Mesothelial cell of epicardium (in vitro differentiated cells): ENCODE data around the gene DBNDD1. TPM values are rescaled to one million over a fixed set of nuclear protein-coding genes. Genes with fewer than 3 reads are reported as not detected.
A peak's percentile ranks its signal among the peaks of the same experiment; 100 is the strongest.

Experiments used
- DNase-seq, 2 experiments: peaks; one replicate each; pipeline ENCODE4 v3.0.0; 2021; ENCODE audit warnings: low spot score in 2 of 2; ENCODE audit not compliant: unreplicated experiment in 2 of 2
- H3K27ac Mint-ChIP-seq: 2 replicates; pipeline ENCODE4 v1.8.0; 2021; ENCODE audit warnings: mixed read lengths
- H3K27me3 Mint-ChIP-seq: 2 replicates; pipeline ENCODE4 v1.8.0; 2021; ENCODE audit warnings: low read depth, mixed read lengths
- H3K36me3 Mint-ChIP-seq: 2 replicates; pipeline ENCODE4 v1.8.0; 2021; ENCODE audit warnings: mixed read lengths
- H3K4me1 Mint-ChIP-seq: 2 replicates; pipeline ENCODE4 v1.8.0; 2021; ENCODE audit warnings: mixed read lengths
- H3K4me3 Mint-ChIP-seq: 2 replicates; pipeline ENCODE4 v1.8.0; 2021; ENCODE audit warnings: mild to moderate bottlenecking, moderate library complexity, mixed read lengths
- H3K9me3 Mint-ChIP-seq: 2 replicates; pipeline ENCODE4 v1.8.0; 2021; ENCODE audit warnings: mixed read lengths
- CTCF ChIP-seq: fragments of 200-600 bp; sonication (generic); IDR thresholded peaks from one replicate; pipeline ENCODE4 v1.5.0; 2021; ENCODE audit warnings: antibody characterized with exemption; ENCODE audit not compliant: unreplicated experiment
- total RNA-seq: library from RNA; stranded (reverse); gene quantifications from 3 replicates; pipeline ENCODE4 v1.2.1, GENCODE V29; 2021

DBNDD1 gene
- total RNA-seq, 1 donor from 2014 or later: 10.2 TPM

DNA sequence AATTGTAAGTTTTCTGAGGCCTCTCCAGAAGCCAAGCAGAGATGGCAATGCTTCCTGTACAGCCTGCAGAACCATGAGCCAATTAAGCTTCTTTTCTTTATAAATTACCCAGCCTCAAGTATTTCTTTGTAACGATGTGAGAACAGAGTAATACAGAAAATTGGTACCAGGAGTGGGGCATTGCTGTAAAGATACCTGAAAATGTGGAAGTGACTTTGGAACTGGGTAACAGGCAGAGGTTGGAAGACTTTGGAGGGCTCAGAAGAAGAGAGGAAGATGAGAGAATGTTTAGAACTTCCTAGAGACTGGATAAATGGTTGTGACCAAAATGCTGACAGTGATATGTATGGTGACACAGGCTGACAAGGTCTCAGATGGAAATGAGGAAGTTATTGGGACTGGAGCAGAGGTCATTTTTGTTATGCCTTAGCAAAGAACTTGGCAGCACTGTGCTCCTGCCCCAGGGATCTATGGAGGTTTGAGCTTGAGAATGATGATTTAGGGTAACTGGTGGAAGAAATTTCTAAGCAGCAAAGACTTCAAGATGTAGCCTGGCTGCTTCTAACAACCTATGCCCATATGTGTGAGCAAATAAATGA lies 34.7 kb upstream of the DBNDD1 start:
- Mint-ChIP-seq H3K27me3 (peaks cover 10% of the 10 kb centered on the region), H3K9me3 (peaks cover 22% of the 10 kb centered on the region), H3K36me3 (peaks cover 8% of the 10 kb centered on the region), H3K4me3 (no peak overlapping the region), H3K4me1 (no peaks in the 10 kb centered on the region), H3K27ac (no peak overlapping the region)
- TF ChIP-seq CTCF: no peak
- DNase-seq: no peak

GRCh38 chr16:90050969-90051368 lies 31.7 kb upstream of the DBNDD1 start:
- Mint-ChIP-seq H3K4me3 (no peak overlapping the region), H3K27me3 (no peaks in the 10 kb centered on the region), H3K9me3 (peaks cover 22% of the 10 kb centered on the region), H3K4me1 (peaks cover 15% of the 10 kb centered on the region), H3K27ac (no peak overlapping the region), H3K36me3 (peaks cover 8% of the 10 kb centered on the region)
- DNase-seq: no peak
- TF ChIP-seq CTCF: no peak

GRCh38 chr16:90048737-90049330 lies 29.6 kb upstream of the DBNDD1 start:
- no peaks in the 10 kb centered on the region for H3K27me3 Mint-ChIP-seq
- H3K4me3 Mint-ChIP-seq: peak overlapping the region; percentile 55
- peaks cover 15% of the 10 kb centered on the region for H3K4me1 Mint-ChIP-seq
- no peak for DNase-seq
- H3K36me3 Mint-ChIP-seq: peaks cover 4% of the 10 kb centered on the region
- H3K9me3 Mint-ChIP-seq: peaks cover 8% of the 10 kb centered on the region
- H3K27ac Mint-ChIP-seq: peak overlapping the region; percentile 71
- TF ChIP-seq CTCF: no peak

DNA sequence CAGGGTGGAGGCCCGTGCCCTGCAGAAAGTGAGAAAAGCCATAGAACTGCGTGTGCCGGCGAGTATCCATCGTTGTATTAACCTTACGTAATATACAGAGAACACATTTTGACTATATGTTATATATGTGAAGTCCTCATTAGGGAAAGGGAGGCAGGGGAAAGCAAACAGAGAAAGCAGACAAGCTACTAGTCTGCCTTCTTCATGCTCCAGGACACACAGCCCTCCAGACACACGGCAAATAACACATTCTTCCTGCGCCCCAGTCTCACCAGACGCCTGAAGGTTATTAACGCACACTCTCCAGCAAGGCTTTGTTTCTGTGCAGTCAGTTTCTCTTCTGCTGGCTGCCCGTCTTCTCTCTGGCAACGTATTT lies 29.1 kb upstream of the DBNDD1 start:
- peaks cover 5% of the 10 kb centered on the region for H3K9me3 Mint-ChIP-seq
- H3K4me3 Mint-ChIP-seq: peak overlapping the region; percentile 55
- H3K27me3 Mint-ChIP-seq: no peaks in the 10 kb centered on the region
- H3K27ac Mint-ChIP-seq: no peak overlapping the region
- H3K4me1 Mint-ChIP-seq: peaks cover 15% of the 10 kb centered on the region
- no peak for DNase-seq
- H3K36me3 Mint-ChIP-seq: peaks cover 3% of the 10 kb centered on the region
- no peak for TF ChIP-seq CTCF

DNA sequence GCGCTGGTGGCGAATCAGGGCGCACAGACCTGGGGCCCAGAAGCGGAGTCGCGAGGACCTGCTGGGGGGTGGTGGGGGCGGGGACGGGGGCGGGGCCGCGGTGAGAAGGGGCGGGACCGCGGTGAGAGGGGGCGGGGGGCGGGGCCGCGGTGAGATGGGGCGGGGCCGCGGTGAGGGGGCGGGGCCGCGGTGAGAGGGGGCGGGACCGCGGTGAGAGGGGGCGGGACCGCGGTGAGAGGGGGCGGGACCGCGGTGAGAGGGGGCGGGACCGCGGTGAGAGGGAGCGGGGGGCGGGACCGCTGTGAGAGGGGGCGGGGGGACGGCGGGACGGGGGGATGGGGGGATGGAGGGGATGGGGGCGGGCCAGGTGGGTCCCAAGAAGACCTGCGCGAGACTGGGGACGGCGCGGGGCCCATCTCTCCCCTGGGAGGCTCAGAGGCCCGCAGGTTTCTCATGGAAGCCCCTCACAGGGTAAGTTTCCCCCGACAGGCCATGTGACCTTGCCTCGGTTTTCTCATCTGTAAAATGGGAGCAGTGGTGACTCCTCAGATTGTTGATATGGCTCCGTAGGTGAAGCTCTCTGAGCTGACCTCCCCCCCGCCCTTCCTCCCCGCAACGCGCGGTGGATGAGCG lies 28.6 kb upstream of the DBNDD1 start:
- Mint-ChIP-seq H3K27ac (no peak overlapping the region), H3K9me3 (no peaks in the 10 kb centered on the region), H3K4me3 (peak overlapping the region; percentile 55), H3K36me3 (no peaks in the 10 kb centered on the region), H3K27me3 (no peaks in the 10 kb centered on the region), H3K4me1 (peaks cover 15% of the 10 kb centered on the region)
- TF ChIP-seq CTCF: no peak
- DNase-seq: no peak
